Neural crest cell (in vitro differentiated cells): ENCODE measurements around the gene ALOX15. TPM values are rescaled to one million over a fixed set of nuclear protein-coding genes. Genes with fewer than 3 reads are reported as not detected.

ENCODE experiments used
- DNase-seq: peaks from one replicate; pipeline ENCODE4 v3.0.0; 2021; ENCODE audit warnings: low read depth, mixed read lengths, low spot score
- H3K27ac Mint-ChIP-seq: one replicate; pipeline ENCODE4 v1.8.0; 2021; ENCODE audit warnings: mild to moderate bottlenecking, mixed read lengths; ENCODE audit not compliant: unreplicated experiment
- H3K27me3 Mint-ChIP-seq: 2 replicates; pipeline ENCODE4 v1.8.0; 2021; ENCODE audit warnings: low read depth, mild to moderate bottlenecking, mixed read lengths
- H3K36me3 Mint-ChIP-seq: 2 replicates; pipeline ENCODE4 v1.8.0; 2021; ENCODE audit warnings: low read depth, mild to moderate bottlenecking, mixed read lengths
- H3K4me1 Mint-ChIP-seq: 2 replicates; pipeline ENCODE4 v1.8.0; 2021; ENCODE audit warnings: mixed read lengths
- H3K4me3 Mint-ChIP-seq: one replicate; pipeline ENCODE4 v1.8.0; 2021; ENCODE audit warnings: mild to moderate bottlenecking, mixed read lengths
- H3K9me3 Mint-ChIP-seq: 2 replicates; pipeline ENCODE4 v1.8.0; 2021; ENCODE audit warnings: mixed read lengths
- total RNA-seq: library from RNA; stranded (reverse); gene quantifications from 2 replicates; pipeline ENCODE4 v1.2.1, GENCODE V29; 2021
- TF ChIP-seq, protein P1 (sequence below): fragments of 200-600 bp; sonication (generic); conservative IDR thresholded peaks from 2 replicates; pipeline ENCODE4 v1.5.0; 2021; ENCODE audit warnings: antibody characterized with exemption, mild to moderate bottlenecking

ALOX15 gene
- total RNA-seq, 1 donor from 2014 or later: 0.33 TPM

DNA sequence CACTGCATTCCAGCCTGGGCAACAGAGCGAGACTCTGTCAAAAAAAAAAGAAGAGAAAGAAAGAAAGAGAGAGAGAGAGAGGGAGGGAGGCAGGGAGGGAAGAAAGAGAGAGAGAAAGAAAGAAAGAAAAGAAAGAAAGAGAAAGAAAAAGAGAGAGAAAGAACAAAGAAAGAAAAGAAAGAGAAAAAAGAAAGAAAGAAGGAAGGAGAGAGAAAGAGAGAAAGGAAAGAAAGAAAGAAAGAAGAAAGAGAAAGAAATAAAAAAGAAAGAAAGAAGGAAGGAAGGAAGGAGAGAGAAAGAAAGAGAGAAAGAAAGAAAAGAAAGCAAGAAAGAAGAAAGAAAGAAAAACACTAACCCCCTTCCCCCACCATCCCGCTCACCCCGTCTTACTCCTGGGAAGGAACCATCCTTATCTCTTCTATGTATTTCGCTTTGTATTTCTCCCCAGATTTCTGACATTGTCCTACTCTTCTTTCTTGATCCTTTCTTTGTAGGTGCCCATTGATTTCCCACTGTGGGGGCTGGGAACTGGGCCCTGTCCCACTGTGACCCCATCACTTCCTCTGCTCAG is 20.9 kb downstream of the ALOX15 start:
- Mint-ChIP-seq H3K4me3 (no peak overlapping the region), H3K4me1 (peaks cover 5% of the 10 kb centered on the region), H3K27ac (no peak overlapping the region), H3K9me3 (no peaks in the 10 kb centered on the region), H3K27me3 (peaks cover 3% of the 10 kb centered on the region), H3K36me3 (no peaks in the 10 kb centered on the region)
- no peak for DNase-seq
- TF ChIP-seq, protein P1, sequence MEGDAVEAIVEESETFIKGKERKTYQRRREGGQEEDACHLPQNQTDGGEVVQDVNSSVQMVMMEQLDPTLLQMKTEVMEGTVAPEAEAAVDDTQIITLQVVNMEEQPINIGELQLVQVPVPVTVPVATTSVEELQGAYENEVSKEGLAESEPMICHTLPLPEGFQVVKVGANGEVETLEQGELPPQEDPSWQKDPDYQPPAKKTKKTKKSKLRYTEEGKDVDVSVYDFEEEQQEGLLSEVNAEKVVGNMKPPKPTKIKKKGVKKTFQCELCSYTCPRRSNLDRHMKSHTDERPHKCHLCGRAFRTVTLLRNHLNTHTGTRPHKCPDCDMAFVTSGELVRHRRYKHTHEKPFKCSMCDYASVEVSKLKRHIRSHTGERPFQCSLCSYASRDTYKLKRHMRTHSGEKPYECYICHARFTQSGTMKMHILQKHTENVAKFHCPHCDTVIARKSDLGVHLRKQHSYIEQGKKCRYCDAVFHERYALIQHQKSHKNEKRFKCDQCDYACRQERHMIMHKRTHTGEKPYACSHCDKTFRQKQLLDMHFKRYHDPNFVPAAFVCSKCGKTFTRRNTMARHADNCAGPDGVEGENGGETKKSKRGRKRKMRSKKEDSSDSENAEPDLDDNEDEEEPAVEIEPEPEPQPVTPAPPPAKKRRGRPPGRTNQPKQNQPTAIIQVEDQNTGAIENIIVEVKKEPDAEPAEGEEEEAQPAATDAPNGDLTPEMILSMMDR: no peak

DNA sequence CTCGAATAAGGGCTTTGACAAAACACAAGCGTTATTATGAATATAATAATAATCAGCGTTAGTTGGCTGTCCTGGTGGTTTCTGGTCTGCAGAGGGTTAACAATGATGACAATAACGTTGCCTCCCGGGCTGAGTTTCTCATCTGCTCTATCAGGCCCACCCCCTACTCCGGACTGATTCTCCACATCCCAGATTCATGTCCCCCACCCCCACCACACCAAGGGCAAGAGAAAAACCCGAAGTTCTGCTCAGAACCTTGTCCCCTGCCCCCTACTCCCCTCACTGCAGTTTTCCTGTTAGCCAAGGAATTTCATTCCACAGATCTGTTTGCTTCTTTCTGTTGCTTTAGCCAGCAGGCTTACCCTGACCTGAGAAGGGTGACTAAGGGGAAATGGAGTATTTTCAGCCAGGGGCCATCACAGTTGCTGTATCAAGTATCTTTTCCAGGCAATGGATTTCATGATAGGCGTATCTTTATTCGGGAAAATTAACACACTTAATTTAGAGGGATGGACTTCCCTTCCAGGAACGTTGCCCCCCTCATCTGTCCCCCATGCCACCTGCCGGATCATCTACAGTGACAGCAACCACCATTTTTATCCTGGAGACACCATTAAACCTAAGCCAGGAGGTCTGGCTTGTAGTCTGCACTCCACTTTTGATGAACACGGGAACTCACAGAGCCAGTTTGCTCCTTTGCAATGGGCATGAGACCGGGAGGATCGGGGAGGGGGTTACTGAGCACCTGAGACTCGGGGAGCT is 23.7 kb downstream of the ALOX15 start:
- TF ChIP-seq, protein P1: no peak
- Mint-ChIP-seq H3K27ac (no peak overlapping the region), H3K4me1 (peaks cover 5% of the 10 kb centered on the region), H3K36me3 (no peaks in the 10 kb centered on the region), H3K27me3 (no peaks in the 10 kb centered on the region), H3K4me3 (no peak overlapping the region), H3K9me3 (no peaks in the 10 kb centered on the region)
- DNase-seq: no peak

DNA sequence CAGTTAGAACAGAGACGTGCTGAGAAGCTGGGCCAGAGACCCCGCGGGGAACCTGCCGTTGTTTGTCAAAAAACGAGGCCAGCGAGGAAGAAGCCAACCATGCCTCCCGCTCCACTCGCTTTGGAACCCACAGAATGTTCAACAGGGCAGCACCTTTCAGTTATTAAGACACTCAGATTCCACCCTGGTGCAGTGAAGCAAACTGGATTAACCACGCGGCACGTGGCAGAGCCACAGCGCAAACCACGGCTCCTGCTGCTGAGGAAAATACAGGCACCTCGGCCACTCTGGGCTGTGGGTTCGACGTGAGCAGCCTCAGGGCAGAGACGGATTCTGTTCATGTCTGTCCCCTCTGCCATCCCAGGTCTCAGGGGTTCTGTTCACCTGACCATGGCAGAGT is 24.4 kb downstream of the ALOX15 start:
- DNase-seq: no peak
- TF ChIP-seq, protein P1: no peak
- Mint-ChIP-seq H3K27me3 (no peaks in the 10 kb centered on the region), H3K27ac (no peak overlapping the region), H3K9me3 (no peaks in the 10 kb centered on the region), H3K4me3 (no peak overlapping the region), H3K4me1 (peaks cover 5% of the 10 kb centered on the region), H3K36me3 (no peaks in the 10 kb centered on the region)

DNA sequence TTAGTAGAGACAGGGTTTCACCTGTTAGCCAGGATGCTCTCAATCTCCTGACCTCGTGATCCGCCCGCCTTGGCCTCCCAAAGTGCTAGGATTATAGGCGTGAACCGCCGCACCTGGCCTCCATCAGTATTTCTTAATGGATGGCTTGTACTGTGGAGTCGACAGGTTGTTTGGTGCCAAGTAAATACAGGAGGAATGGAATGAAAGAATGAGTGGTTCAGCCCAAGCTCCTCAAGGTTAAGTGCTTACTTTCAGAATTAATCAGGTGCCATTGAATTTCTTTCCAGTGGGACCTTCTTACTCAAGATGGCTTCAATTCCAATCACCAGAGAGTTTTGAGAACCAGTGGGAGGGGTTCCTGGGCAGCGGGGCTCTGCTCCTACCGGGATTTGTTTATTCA is 25.0 kb downstream of the ALOX15 start:
- H3K36me3 Mint-ChIP-seq: no peaks in the 10 kb centered on the region
- H3K9me3 Mint-ChIP-seq: no peaks in the 10 kb centered on the region
- peaks cover 5% of the 10 kb centered on the region for H3K4me1 Mint-ChIP-seq
- H3K27ac Mint-ChIP-seq: no peak overlapping the region
- TF ChIP-seq, protein P1: no peak
- H3K27me3 Mint-ChIP-seq: no peaks in the 10 kb centered on the region
- DNase-seq: no peak
- H3K4me3 Mint-ChIP-seq: no peak overlapping the region

DNA sequence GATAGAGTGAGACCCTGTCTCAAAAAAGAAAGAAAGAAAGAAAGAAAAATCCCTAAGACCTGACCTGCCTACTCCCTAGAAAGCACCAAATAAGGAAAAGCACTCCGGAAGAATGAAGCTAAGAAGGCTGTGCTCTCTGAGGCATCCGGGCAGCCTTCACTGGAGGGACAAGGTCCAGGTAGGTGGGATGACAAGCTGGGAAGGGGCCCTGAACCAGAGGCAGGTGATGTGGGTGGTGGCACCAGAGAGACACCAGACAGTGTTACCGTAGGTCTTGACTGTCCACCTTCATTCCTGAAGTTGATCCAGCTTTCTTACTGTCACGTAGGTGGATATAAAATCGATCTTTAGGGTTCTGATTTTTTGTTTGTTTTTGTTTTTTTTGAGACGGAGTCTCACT is 30.8 kb downstream of the ALOX15 start:
- TF ChIP-seq, protein P1: no peak
- Mint-ChIP-seq H3K4me1 (peaks cover 12% of the 10 kb centered on the region), H3K36me3 (no peaks in the 10 kb centered on the region), H3K4me3 (no peak overlapping the region), H3K27me3 (peaks cover 4% of the 10 kb centered on the region), H3K27ac (no peak overlapping the region), H3K9me3 (no peaks in the 10 kb centered on the region)
- no peak for DNase-seq
